Hepatocyte (in vitro differentiated cells): ENCODE data around the gene RPL35. TPM values are rescaled to one million over a fixed set of nuclear protein-coding genes. Genes with fewer than 3 reads are reported as not detected.

Experiments
- DNase-seq: peaks from one replicate; pipeline ENCODE4 v3.0.0-alpha.2; 2016; ENCODE audit warnings: low spot score
- H2AFZ ChIP-seq: fragments of 200-600 bp; sonication (generic); 2 replicates; pipeline ENCODE4 v1.6.0; 2016; ENCODE audit warnings: antibody characterized with exemption, mild to moderate bottlenecking
- H3K27ac ChIP-seq: fragments of 200-600 bp; sonication (generic); 2 replicates; pipeline ENCODE4 v1.5.1; 2016; ENCODE audit warnings: mild to moderate bottlenecking
- H3K27me3 ChIP-seq: fragments of 200-600 bp; sonication (generic); 2 replicates; pipeline ENCODE4 v1.6.1; 2016
- H3K36me3 ChIP-seq: fragments of 200-600 bp; sonication (generic); replicated peaks from 2 replicates; pipeline ENCODE4 v1.5.1; 2016; ENCODE audit warnings: low read depth; ENCODE audit not compliant: insufficient read depth
- H3K4me1 ChIP-seq: fragments of 200-600 bp; sonication (generic); 2 replicates; pipeline ENCODE4 v1.5.1; 2016; ENCODE audit warnings: mild to moderate bottlenecking, moderate library complexity; ENCODE audit not compliant: insufficient read depth
- H3K4me2 ChIP-seq: fragments of 200-600 bp; sonication (generic); 2 replicates; pipeline ENCODE4 v1.6.0; 2016
- H3K4me3 ChIP-seq: fragments of 200-600 bp; sonication (generic); 2 replicates; pipeline ENCODE4 v1.5.1; 2016; ENCODE audit warnings: mild to moderate bottlenecking
- H3K79me2 ChIP-seq: fragments of 200-600 bp; sonication (generic); 2 replicates; pipeline ENCODE4 v1.6.0; 2017; ENCODE audit warnings: mild to moderate bottlenecking
- H3K9me2 ChIP-seq: fragments of 200-600 bp; sonication (generic); replicated peaks from 2 replicates; pipeline ENCODE4 v1.6.0; 2017; ENCODE audit warnings: mild to moderate bottlenecking; ENCODE audit not compliant: insufficient read depth
- H3K9me3 ChIP-seq: fragments of 200-600 bp; sonication (generic); 2 replicates; pipeline ENCODE4 v1.5.1; 2016; ENCODE audit warnings: low read depth, mild to moderate bottlenecking
- H4K20me1 ChIP-seq: fragments of 200-600 bp; sonication (generic); 2 replicates; pipeline ENCODE4 v1.6.0; 2016; ENCODE audit warnings: mild to moderate bottlenecking; ENCODE audit not compliant: insufficient read depth, poor library complexity, severe bottlenecking
- CTCF ChIP-seq: fragments of 200-600 bp; sonication (generic); IDR thresholded peaks from 2 replicates; pipeline ENCODE4 v1.5.1; 2016; ENCODE audit warnings: antibody characterized with exemption, mild to moderate bottlenecking; ENCODE audit not compliant: poor library complexity
- EZH2 ChIP-seq: fragments of 200-600 bp; sonication (generic); IDR thresholded peaks from 2 replicates; pipeline ENCODE4 v1.6.1; 2016; ENCODE audit warnings: antibody characterized with exemption, mild to moderate bottlenecking, borderline replicate concordance
- EZH2phosphoT487 ChIP-seq: fragments of 200-600 bp; sonication (generic); IDR thresholded peaks from one replicate; pipeline ENCODE4 v1.6.1; 2018; ENCODE audit warnings: antibody characterized with exemption, mild to moderate bottlenecking, low read depth, moderate library complexity; ENCODE audit not compliant: unreplicated experiment, severe bottlenecking
- WGBS: methylation state at CpG from one replicate; pipeline ENCODE4 v1.1.6; 2016; ENCODE audit warnings: low lambda C conversion rate; ENCODE audit errors: missing lambda C conversion rate; 5-methylcytosine and 5-hydroxymethylcytosine counted together
- polyA plus RNA-seq: library from polyadenylated mRNA; unstranded; fragments of >200 nt; fragmentation: Nextera tagmentation; extraction: Ambion mirVana; gene quantifications from 2 replicates; pipeline ENCODE4 v1.2.1, GENCODE V29; 2016
- total RNA-seq: library from RNA; depleted of rRNA; stranded (reverse); fragments of >200 nt; gene quantifications from 2 replicates; pipeline ENCODE4 v1.2.3, GENCODE V29; 2014

The RPL35 gene
- total and polyA plus RNA-seq, 2 experiments from 2014 or later, result 927 to 1,257 TPM

GRCh38 chr9:124830593-124830992 is 31.2 kb downstream of the RPL35 start:
- no peak for DNase-seq
- 64% methylated on average over 4 of the region's 4 CpGs for WGBS
- Histone ChIP-seq H3K4me3 (no peak overlapping the region), H3K36me3 (no peaks in the 10 kb centered on the region), H3K9me2 (no peaks in the 10 kb centered on the region), H3K27me3 (peaks cover 6% of the 10 kb centered on the region), H3K27ac (no peak overlapping the region), H3K4me2 (no peak overlapping the region), H2AFZ (no peak overlapping the region), H3K9me3 (no peaks in the 10 kb centered on the region), H3K79me2 (no peaks in the 10 kb centered on the region), H3K4me1 (peaks cover 17% of the 10 kb centered on the region), H4K20me1 (no peaks in the 10 kb centered on the region)
- TF ChIP-seq EZH2phosphoT487, result no peak
- TF ChIP-seq EZH2, result no peak
- no peak for TF ChIP-seq CTCF

GRCh38 chr9:124829334-124829669 is 32.5 kb downstream of the RPL35 start:
- TF ChIP-seq CTCF (no peak), EZH2 (no peak), EZH2phosphoT487 (no peak)
- Histone ChIP-seq H3K27ac (no peak overlapping the region), H3K4me3 (no peak overlapping the region), H3K79me2 (no peaks in the 10 kb centered on the region), H3K4me2 (no peak overlapping the region), H2AFZ (no peak overlapping the region), H3K4me1 (peaks cover 6% of the 10 kb centered on the region), H4K20me1 (no peaks in the 10 kb centered on the region), H3K36me3 (no peaks in the 10 kb centered on the region), H3K9me2 (no peaks in the 10 kb centered on the region), H3K27me3 (peaks cover 6% of the 10 kb centered on the region), H3K9me3 (no peaks in the 10 kb centered on the region)
- WGBS, result 55% methylated on average over 5 of the region's 5 CpGs
- DNase-seq, result no peak

- H3K27me3 ChIP-seq, result peaks cover 6% of the 10 kb centered on the region
- H3K4me2 ChIP-seq, result no peak overlapping the region
- no peak overlapping the region for H2AFZ ChIP-seq
- no peak overlapping the region for H3K27ac ChIP-seq
- H3K79me2 ChIP-seq, result no peaks in the 10 kb centered on the region
- DNase-seq, result no peak
- H3K36me3 ChIP-seq, result no peaks in the 10 kb centered on the region
- TF ChIP-seq EZH2phosphoT487 (no peak), CTCF (no peak), EZH2 (no peak)
- no peaks in the 10 kb centered on the region for H3K9me3 ChIP-seq
- H4K20me1 ChIP-seq, result no peaks in the 10 kb centered on the region
- no peaks in the 10 kb centered on the region for H3K9me2 ChIP-seq
- H3K4me3 ChIP-seq, result no peak overlapping the region
- WGBS, result 38% methylated on average over 2 of the region's 2 CpGs
- H3K4me1 ChIP-seq, result peaks cover 4% of the 10 kb centered on the region
Measured at GRCh38 chr9:124828489-124829333, 33.0 kb downstream of the RPL35 start.
